HUES6 (cell line): ENCODE data around the gene ATP10B.
"Not testable (repeated sequence)": the region's sequence is repeated elsewhere in the genome, so short reads cannot be mapped to it uniquely, and the experiment has no call there.

Source experiments
- H3K27ac ChIP-seq: 2 replicates; pipeline ENCODE4 v1.7.0; 2013; ENCODE audit warnings: low read depth, mild to moderate bottlenecking, low read length, inconsistent platforms
- H3K27me3 ChIP-seq: 2 replicates; pipeline ENCODE4 v1.6.1; 2013; ENCODE audit warnings: low read length; ENCODE audit not compliant: control insufficient read depth, insufficient read depth
- H3K36me3 ChIP-seq: 2 replicates; pipeline ENCODE4 v1.6.1; 2013; ENCODE audit warnings: low read length; ENCODE audit not compliant: control insufficient read depth, insufficient read depth
- H3K4me1 ChIP-seq: 2 replicates; pipeline ENCODE4 v1.6.1; 2013; ENCODE audit warnings: low read length; ENCODE audit not compliant: control insufficient read depth, insufficient read depth
- H3K4me3 ChIP-seq: 2 replicates; pipeline ENCODE4 v1.5.1; 2013; ENCODE audit warnings: low read depth, low read length
- H3K9ac ChIP-seq: one replicate; pipeline ENCODE4 v1.6.1; 2013; ENCODE audit warnings: mild to moderate bottlenecking, low read length
- H3K9me3 ChIP-seq: 2 replicates; pipeline ENCODE4 v1.6.1; 2013; ENCODE audit warnings: low read depth, low read length; ENCODE audit not compliant: control insufficient read depth, insufficient read depth

ATP10B gene

GRCh38 chr5:160749026-160749425 lies 103.0 kb downstream of the ATP10B start:
- Histone ChIP-seq H3K4me3 (no peak overlapping the region), H3K27me3 (no peaks in the 10 kb centered on the region), H3K36me3 (no peaks in the 10 kb centered on the region), H3K4me1 (peaks cover 12% of the 10 kb centered on the region), H3K9me3 (no peaks in the 10 kb centered on the region), H3K27ac (no peak overlapping the region), H3K9ac (no peak overlapping the region)

GRCh38 chr5:160747987-160748386 lies 104.0 kb downstream of the ATP10B start:
- no peaks in the 10 kb centered on the region for H3K36me3 ChIP-seq
- H3K27me3 ChIP-seq, result no peaks in the 10 kb centered on the region
- H3K27ac ChIP-seq, result no peak overlapping the region
- peaks cover 12% of the 10 kb centered on the region for H3K4me1 ChIP-seq
- no peaks in the 10 kb centered on the region for H3K9me3 ChIP-seq
- no peak overlapping the region for H3K4me3 ChIP-seq
- no peak overlapping the region for H3K9ac ChIP-seq

DNA sequence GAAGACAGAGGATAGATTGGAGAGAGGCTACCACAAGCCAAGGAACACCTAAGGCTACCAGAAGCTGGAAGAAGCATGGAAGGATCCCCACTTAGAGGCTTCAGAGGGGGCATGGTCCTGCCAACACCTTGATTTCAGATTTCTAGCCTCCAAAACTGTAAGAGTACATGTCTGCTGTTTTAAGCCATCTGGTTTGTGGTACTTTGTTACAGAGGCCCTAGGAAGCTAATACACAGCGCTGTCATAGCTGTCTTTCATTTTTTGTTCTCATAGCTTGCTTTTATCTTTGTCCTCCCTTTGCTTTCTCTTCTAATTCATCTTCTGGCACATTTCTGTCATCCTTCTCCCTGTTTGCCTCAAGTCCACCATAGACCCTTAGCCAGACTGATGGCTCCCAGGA lies 104.5 kb downstream of the ATP10B start:
- H3K9ac ChIP-seq, result no peak overlapping the region
- H3K9me3 ChIP-seq, result no peaks in the 10 kb centered on the region
- peaks cover 12% of the 10 kb centered on the region for H3K4me1 ChIP-seq
- H3K27me3 ChIP-seq, result no peaks in the 10 kb centered on the region
- H3K27ac ChIP-seq, result no peak overlapping the region
- no peaks in the 10 kb centered on the region for H3K36me3 ChIP-seq
- H3K4me3 ChIP-seq, result no peak overlapping the region

DNA sequence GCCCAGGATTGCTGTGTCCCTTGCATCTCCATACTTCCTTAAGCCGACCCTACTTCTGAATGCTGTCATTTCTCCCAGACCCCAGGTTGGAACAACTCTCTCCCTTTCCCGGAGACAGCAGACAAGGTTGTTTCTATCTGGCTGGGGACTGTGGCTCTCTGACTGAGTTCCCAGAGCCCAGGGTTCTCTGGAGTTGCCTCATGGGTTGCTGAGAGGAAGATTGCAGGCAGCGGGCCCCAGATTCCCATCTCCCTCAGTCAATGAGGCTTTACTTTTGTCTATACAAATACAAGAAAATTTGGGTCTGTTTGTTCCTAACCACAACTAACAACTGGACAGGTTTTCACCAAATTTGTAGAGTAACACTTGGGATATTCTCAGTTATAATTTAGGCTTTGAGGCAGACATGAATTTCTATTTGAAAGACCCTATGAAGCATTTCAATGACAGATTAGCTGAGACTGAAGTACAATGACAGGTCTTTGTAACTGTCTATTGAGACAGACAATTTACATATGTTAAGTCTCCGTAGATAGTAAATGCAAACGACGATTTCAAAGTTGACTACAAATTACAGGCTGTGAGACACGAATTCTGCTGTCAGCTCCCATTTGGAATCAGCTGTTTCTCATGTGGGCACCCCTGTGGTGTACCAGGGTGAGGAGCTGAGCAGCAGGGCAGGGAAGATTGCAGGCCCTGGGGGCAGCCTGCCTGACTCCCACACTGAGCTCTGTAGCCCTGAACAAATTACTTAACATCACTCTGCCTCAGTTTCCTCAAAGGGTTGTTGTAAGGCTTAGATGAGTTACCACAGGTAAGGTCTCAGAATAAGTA lies 107.5 kb downstream of the ATP10B start:
- Histone ChIP-seq H3K9ac (no peak overlapping the region), H3K27ac (no peak overlapping the region), H3K36me3 (no peaks in the 10 kb centered on the region), H3K4me3 (no peak overlapping the region), H3K4me1 (peaks cover 12% of the 10 kb centered on the region), H3K27me3 (no peaks in the 10 kb centered on the region), H3K9me3 (no peaks in the 10 kb centered on the region)

DNA sequence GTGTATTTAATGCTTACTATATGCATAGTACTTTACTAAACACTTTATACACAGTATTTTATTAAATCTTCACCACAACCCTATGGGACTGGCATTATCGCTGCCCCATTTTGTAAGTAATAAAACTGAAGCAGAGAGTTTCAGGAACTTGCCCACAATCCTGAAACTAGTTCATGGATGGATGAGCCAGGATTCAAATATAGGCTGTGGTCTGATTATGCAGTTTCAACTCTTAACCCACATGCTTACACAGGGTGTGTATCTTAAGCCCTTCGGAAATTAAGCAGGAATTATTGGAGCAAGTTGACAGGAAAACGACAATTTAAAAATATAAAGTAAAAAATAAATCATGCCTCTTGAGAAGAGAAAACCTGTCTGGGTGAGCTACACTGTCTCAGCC lies 109.0 kb downstream of the ATP10B start:
- H3K9ac ChIP-seq, result no peak overlapping the region
- no peaks in the 10 kb centered on the region for H3K9me3 ChIP-seq

GRCh38 chr5:160742446-160742845 lies 109.6 kb downstream of the ATP10B start:
- Histone ChIP-seq H3K9me3 (no peaks in the 10 kb centered on the region), H3K9ac (no peak overlapping the region), H3K27ac (no peak overlapping the region), H3K4me3 (no peak overlapping the region), H3K36me3 (no peaks in the 10 kb centered on the region), H3K27me3 (no peaks in the 10 kb centered on the region), H3K4me1 (peaks cover 7% of the 10 kb centered on the region)

More for the DNA sequence above, 109.0 kb downstream of the ATP10B start:
- Histone ChIP-seq H3K27ac (no peak overlapping the region), H3K4me3 (no peak overlapping the region), H3K36me3 (no peaks in the 10 kb centered on the region), H3K4me1 (peaks cover 8% of the 10 kb centered on the region), H3K27me3 (no peaks in the 10 kb centered on the region)

- H3K4me1 ChIP-seq, result peaks cover 29% of the 10 kb centered on the region
- H3K4me3 ChIP-seq, result no peak overlapping the region
Measured at GRCh38 chr5:160727296-160727997, 124.6 kb downstream of the ATP10B start.

DNA sequence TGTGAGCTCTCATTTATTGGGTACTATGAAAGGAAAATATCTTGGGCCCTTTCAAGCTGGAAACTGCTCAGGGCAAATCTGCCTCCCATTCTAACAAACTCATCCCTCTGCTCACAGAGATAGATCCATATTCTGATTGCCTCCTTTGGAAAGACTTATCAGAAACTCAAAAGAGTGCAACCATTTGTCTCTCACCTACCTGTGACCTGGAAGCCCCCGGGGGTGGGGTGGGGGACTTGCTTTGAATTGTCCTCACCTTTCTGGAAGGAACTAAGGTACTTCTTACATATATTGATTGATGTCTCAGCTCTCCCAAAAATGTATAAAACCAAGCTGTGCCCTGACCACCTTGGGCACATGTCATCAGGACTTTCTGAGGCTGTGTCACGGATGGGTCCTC lies 125.3 kb downstream of the ATP10B start:
- H3K27me3 ChIP-seq, result no peaks in the 10 kb centered on the region
- no peaks in the 10 kb centered on the region for H3K36me3 ChIP-seq
- H3K27ac ChIP-seq, result no peak overlapping the region; the same call in 1 of the 2 replicates
- H3K9me3 ChIP-seq, result no peaks in the 10 kb centered on the region
- H3K4me1 ChIP-seq, result peaks cover 29% of the 10 kb centered on the region
- H3K4me3 ChIP-seq, result no peak overlapping the region
- H3K9ac ChIP-seq, result no peak overlapping the region

More at GRCh38 chr5:160727296-160727997, 124.6 kb downstream of the ATP10B start:
- H3K9ac ChIP-seq, result no peak overlapping the region
- no peaks in the 10 kb centered on the region for H3K27me3 ChIP-seq
- H3K27ac ChIP-seq, result no peak overlapping the region; the same call in 1 of the 2 replicates
- H3K9me3 ChIP-seq, result no peaks in the 10 kb centered on the region
- no peaks in the 10 kb centered on the region for H3K36me3 ChIP-seq

DNA sequence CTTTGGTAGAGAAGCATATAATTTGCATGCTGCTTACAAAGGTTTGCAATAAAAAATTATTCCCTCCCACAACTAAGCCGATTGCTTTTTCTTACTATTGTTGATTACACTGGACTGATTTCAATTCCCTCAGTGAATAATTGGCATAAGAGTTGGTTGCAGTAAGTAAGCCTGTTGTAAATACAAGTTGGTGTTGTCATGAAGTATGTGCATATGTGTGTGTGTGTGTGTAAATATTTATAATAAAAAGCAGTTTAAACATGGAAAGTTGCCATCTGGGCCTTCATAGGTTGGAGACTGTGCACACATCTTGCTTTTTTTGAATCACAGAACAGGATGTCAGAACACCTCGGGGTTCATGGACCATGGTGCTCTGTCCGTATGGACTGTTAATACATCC lies 131.2 kb downstream of the ATP10B start:
- H3K27me3 ChIP-seq, result no peaks in the 10 kb centered on the region
- H3K36me3 ChIP-seq, result no peaks in the 10 kb centered on the region
- H3K27ac ChIP-seq, result no peak overlapping the region
- no peak overlapping the region for H3K9ac ChIP-seq
- H3K4me3 ChIP-seq, result no peak overlapping the region
- no peaks in the 10 kb centered on the region for H3K9me3 ChIP-seq
- peaks cover under 1% of the 10 kb centered on the region for H3K4me1 ChIP-seq

- H3K4me1 ChIP-seq, H3K27me3 ChIP-seq, H3K4me3 ChIP-seq, H3K9ac ChIP-seq, H3K36me3 ChIP-seq, H3K27ac ChIP-seq, H3K9me3 ChIP-seq: not testable (repeated sequence)
Measured at GRCh38 chr5:160715508-160715907, 136.5 kb downstream of the ATP10B start.

- no peaks in the 10 kb centered on the region for H3K36me3 ChIP-seq
- H3K27me3 ChIP-seq, result no peaks in the 10 kb centered on the region
- H3K9me3 ChIP-seq, result peaks cover 12% of the 10 kb centered on the region; the same call in 1 of the 2 replicates
- no peaks in the 10 kb centered on the region for H3K4me1 ChIP-seq
- H3K27ac ChIP-seq, result no peak overlapping the region
- no peak overlapping the region for H3K9ac ChIP-seq
- no peak overlapping the region for H3K4me3 ChIP-seq
Measured at GRCh38 chr5:160703547-160704189, 148.3 kb downstream of the ATP10B start.
